GM12873 (cell line): ENCODE measurements around the gene NUFIP1.

ENCODE experiments used
- CTCF ChIP-seq: IDR thresholded peaks from 2 replicates; pipeline ENCODE4 v1.5.1; 2012; ENCODE audit warnings: low read depth, mild to moderate bottlenecking, moderate library complexity, low read length, control low read depth; ENCODE audit not compliant: insufficient read depth; ENCODE audit errors: missing control alignments

NUFIP1 gene

GRCh38 chr13:44904967-44905366 is 84.3 kb downstream of the NUFIP1 start:
- no peak for TF ChIP-seq CTCF

GRCh38 chr13:44903574-44903985 is 85.7 kb downstream of the NUFIP1 start:
- no peak for TF ChIP-seq CTCF

GRCh38 chr13:44902738-44903137 is 86.5 kb downstream of the NUFIP1 start:
- no peak for TF ChIP-seq CTCF

- no peak for TF ChIP-seq CTCF
Measured at GRCh38 chr13:44899967-44900366, 89.3 kb downstream of the NUFIP1 start.

- TF ChIP-seq CTCF: no peak
Measured at GRCh38 chr13:44895953-44896335, 93.3 kb downstream of the NUFIP1 start.

- TF ChIP-seq CTCF: no peak
Measured at GRCh38 chr13:44895264-44895952, 93.9 kb downstream of the NUFIP1 start.

GRCh38 chr13:44894001-44894770 is 95.1 kb downstream of the NUFIP1 start:
- no peak for TF ChIP-seq CTCF
